Activated CD8-positive, alpha-beta memory T cell treated with anti-CD3 and anti-CD28 coated beads, Interleukin-2, amount 50 U/mL, for 4 hours (primary cell): Measurements from ENCODE around the gene UBE2E3.

ENCODE experiments used
- DNase-seq: peaks from one replicate; pipeline ENCODE4 v3.0.0-alpha.2; 2020

Gene UBE2E3

DNA sequence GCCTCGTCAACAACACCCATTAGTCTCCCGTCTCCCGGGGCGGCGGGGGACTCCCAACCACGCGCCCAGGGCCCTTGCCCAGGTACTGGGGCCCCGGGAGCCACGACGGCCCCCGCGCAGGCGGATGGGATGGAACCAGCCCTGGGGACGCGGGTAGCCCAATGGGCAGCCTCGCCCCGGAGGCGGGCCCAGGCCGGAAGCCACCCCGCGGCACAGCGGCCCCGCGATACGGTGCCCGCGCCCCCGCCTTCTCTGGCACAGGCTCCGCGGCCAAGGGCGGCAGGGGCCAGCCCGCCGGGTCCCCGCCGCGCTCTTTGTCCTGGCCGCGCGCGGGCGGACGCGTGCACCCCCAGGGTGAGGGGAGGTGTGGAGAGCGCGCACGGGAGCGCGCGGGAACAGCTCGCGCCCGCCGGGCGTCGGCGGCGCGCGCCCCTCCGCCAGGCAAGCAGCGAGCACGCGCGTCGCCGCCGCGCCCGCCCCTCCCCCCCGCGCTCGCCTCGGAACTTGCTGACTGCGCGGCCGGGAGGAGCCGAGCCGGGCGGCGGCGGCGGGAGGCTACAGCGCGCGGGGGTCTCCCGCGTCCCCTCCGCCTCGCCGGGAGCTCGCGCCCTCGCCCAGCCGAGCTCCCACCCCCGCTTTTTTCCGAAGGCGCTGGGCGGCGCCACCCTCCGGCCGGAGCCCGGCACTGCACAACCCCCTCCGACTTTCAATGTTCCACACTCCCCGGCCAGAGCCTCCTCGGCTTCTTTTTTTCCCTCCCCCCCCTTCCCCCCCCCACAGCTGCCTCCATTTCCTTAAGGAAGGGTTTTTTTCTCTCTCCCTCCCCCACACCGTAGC, at the start of gene UBE2E3:
Gene UBE2E3, plus strand, starts transcription at position 500 of the 837 bp plus-strand sequence. CDS start 1,438 bp downstream, outside the sequence.
- peak; percentile 77 for DNase-seq

DNA sequence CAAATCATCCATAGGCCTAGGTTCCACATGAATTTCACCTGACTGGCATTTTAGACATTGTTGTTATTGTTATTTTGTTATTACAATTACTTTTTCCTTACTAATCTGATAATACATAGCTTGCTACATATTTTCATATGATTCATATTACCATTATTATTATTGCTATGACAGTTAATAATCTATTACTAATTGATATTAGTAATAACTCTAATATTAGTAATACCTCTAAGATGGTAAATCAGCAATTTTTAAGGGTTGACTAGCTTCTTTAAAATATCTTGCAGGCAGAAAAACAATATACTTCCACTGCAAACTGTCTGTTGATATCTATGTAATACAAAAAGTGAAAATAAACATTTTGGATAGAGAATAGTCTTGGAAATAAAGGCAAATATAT, 48.6 kb upstream of the UBE2E3 start:
- DNase-seq, result no peak

DNA sequence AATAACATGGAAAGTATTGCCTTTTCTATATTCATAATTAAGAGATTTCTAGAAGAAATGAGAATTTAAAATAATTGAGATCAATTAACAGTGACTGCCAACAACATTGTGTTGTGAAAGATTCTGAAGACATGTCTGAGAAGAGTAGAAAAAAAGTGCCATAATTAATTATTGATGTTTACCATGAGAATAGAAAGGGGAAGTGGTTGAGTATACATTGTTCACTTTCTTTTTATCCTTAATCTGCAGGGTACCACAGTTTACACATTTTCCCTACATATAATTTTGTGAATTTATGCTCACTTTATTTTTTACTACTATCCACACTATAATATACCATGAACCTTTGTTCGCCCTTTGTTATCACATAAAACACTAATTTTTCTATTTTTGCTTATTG, 47.1 kb upstream of the UBE2E3 start:
- no peak for DNase-seq

DNA sequence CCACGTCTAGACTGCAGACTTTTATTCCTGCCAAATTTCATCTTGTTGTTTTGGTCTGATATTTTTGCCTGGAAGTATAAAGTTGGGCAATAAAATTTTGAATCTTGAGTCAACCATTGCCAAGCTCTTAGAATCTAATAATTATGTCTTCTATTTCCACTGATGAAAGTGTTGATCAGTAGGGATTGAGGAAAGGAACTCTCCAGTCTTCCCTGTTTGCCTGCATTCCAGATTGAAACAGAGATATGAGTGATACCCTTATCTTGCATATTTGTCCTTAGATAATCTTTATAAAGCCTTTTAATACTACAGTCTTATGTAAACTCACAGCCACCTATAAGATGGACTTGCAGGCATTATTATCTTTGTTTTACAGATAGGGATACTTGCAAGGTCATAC, 45.5 kb upstream of the UBE2E3 start:
- no peak for DNase-seq

GRCh38 chr2:180937480-180937879, 42.9 kb upstream of the UBE2E3 start:
- DNase-seq, result peak; percentile 12

DNA sequence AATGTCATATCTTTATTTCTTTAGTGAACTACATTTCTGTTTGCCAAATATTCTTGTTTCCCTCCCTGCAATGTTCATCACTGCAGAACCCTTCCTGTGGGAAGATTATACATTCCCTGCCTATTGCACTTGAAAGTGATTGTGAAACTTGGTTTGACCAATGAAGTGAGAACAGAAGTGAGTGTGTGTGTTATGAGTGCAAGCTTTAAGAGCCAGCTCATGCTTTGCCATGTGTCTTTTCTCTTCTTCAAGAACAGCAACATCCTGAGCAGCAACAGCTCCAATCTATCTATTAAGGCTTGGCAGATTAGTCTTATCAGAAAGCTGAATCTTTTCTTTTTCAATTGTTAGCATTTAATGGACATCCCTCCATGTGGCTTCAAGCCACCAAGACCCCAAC, 42.0 kb upstream of the UBE2E3 start:
- DNase-seq, result no peak

DNA sequence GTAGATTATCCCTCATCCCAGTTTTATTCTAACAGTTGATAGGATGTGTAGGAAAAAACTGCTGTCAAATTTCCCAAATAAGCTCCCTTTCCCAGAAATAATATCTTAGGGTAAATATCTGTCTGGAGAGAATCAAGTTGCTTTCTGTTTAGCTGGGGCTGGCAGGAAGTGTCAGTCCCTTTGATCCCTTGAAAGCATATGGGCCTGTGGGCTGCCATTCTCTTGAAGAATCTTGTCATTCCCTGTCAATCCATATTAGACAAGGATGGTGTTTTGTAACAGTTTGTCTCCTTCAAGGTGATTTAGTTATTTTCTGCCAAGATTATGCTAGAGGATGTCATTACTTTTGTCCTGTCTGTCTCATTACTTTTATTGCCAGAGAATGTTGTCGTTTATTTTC, 37.1 kb upstream of the UBE2E3 start:
- no peak for DNase-seq

GRCh38 chr2:180944372-180944771, 36.0 kb upstream of the UBE2E3 start:
- DNase-seq, result no peak

GRCh38 chr2:180947208-180947689, 33.2 kb upstream of the UBE2E3 start:
- no peak for DNase-seq

DNA sequence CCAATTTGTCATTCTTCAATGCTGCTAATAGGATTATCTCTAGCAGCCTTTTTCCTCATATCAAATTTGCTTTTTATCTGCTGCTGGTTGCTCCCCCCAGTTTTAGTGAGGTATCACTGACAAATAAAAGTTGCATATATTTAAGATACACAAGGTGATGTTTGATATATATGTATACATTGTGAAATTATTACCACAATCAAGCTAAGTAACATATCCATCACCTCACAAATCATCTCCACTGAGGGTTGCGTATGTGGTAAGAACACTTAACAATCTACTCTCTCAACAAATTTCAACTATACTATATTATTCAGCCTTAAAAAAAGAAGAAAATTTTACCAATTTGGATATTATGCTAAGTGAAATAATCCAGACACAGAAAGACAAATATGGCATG, 30.5 kb upstream of the UBE2E3 start:
- DNase-seq, result no peak

- DNase-seq, result no peak
These were observed 28.3 kb upstream of the UBE2E3 start for GRCh38 chr2:180952082-180952481.

DNA sequence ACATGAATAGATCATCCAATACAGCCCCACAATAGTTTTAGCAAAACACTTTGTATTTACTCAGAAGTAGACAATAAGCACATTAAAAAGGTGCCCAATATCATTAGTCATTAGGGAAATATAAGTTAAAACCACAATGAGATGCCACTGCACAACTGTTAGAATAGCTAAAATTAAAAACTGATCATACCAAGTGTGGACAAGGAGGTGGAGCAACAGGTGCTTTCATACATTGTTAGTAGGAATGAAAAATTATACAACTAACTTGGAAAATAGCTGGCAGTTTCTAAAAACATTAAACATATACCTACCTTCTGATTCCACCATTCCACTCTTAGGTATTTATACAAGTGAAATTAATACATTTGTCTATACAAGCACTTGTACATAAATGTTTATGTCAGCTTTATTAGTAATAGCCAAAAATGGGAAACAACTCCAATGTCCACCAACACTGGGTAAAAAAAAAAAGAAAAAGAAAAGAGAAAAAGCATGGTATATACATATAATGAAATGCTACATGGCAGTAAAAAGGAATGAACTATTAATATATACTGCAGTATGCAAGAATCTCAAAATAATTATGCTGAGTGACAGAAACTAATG, 27.6 kb upstream of the UBE2E3 start:
- DNase-seq, result no peak

DNA sequence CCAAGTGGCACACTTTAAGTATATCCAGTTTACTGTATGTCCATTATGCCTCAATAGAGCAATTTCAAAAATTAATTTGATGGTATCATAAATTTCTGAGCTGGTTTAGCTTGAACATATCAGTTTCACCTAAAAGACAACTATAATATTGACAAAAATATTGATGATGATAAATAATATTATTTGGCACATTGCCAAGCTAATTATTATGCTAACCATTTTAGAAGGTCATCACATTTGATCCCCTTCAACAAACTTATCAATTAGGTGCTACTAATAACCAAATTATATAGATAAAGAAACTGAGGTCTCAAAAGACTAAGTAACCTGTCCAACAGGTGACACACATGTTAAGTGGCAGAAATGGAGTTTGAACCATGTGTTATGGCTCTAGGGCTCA, 26.9 kb upstream of the UBE2E3 start:
- no peak for DNase-seq

GRCh38 chr2:180955101-180955500, 25.3 kb upstream of the UBE2E3 start:
- DNase-seq, result no peak

GRCh38 chr2:180959787-180960186, 20.6 kb upstream of the UBE2E3 start:
- no peak for DNase-seq

GRCh38 chr2:180960982-180961381, 19.4 kb upstream of the UBE2E3 start:
- DNase-seq, result no peak

- no peak for DNase-seq
These were observed 17.6 kb upstream of the UBE2E3 start for GRCh38 chr2:180962727-180963314.

DNA sequence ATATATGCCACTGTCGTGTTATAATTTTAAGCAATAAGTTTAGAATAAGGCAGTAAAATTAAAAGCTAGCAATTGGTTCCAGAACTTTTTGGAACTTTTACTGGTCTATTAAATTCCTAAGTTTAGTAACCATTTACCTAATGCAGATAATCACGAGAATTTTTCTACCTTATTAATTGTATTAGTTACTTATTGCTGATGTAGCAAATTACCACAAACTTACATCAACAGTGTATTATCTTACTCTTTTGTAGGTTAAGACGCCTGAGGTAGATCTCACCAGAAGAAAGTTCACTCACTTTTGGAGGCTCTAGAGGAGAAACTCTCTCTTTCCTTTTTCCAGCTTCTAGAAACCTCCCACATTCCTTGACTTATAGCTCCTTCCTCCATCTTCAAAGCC, 14.0 kb upstream of the UBE2E3 start:
- no peak for DNase-seq

- DNase-seq, result no peak
These were observed 11.3 kb upstream of the UBE2E3 start for GRCh38 chr2:180969124-180969523.

GRCh38 chr2:180970016-180970415, 10.4 kb upstream of the UBE2E3 start:
- no peak for DNase-seq

DNA sequence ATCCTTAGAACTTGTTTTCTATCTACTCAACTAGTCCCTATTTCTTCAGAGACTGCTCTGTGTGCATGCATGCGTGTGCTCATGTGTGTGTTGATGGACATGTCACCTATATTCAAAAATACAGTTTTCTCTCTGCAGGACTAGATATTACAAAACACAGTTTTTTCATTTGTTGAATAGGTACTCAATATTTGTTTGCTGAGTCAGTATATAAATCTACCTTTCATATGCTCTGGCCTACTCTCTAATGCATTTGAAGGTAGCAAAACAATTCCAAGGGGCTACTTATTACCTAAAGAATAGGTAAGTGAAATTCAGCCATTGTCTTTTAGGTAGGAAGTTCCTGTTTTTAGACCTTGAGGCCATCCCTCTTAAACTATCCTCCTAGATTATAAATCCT, 8.6 kb upstream of the UBE2E3 start:
- DNase-seq, result no peak

GRCh38 chr2:180975585-180975984, 4.8 kb upstream of the UBE2E3 start:
- no peak for DNase-seq

- no peak for DNase-seq
These were observed 1.3 kb upstream of the UBE2E3 start for GRCh38 chr2:180978903-180979748.
